ENCODE data around the gene EXOC2.
"Not testable (repeated sequence)": the region's sequence is repeated elsewhere in the genome, so short reads cannot be mapped to it uniquely, and the experiment has no call there.

EXOC2 gene

GRCh38 chr6:621931-622330 is 71.0 kb downstream of the EXOC2 start:
- peaks cover 15% of the 10 kb centered on the region; the same call in 1 of the 2 replicates for H3K36me3 ChIP-seq (ENCODE audit: control insufficient read depth, insufficient read depth, low read length)
- no peaks in the 10 kb centered on the region for H3K9me3 ChIP-seq (ENCODE audit: control insufficient read depth, insufficient read depth, low read depth, low read length)
- no peak overlapping the region for H3K4me3 ChIP-seq (ENCODE audit: low read depth, low read length)
- no peak overlapping the region for H3K27ac ChIP-seq (ENCODE audit: low read depth, low read length)
- no peak overlapping the region for H3K9ac ChIP-seq (ENCODE audit: low read length)
- peaks cover 15% of the 10 kb centered on the region for H3K4me1 ChIP-seq (ENCODE audit: control insufficient read depth, insufficient read depth, low read length)
- H3K27me3 ChIP-seq (ENCODE audit: control insufficient read depth, insufficient read depth, low read length) = no peaks in the 10 kb centered on the region

- peaks cover 16% of the 10 kb centered on the region; the same call in 1 of the 2 replicates for H3K36me3 ChIP-seq (ENCODE audit: control insufficient read depth, insufficient read depth, low read length)
- no peaks in the 10 kb centered on the region for H3K27me3 ChIP-seq (ENCODE audit: control insufficient read depth, insufficient read depth, low read length)
- no peak overlapping the region for H3K9ac ChIP-seq (ENCODE audit: low read length)
- H3K4me1 ChIP-seq (ENCODE audit: control insufficient read depth, insufficient read depth, low read length) = peaks cover 15% of the 10 kb centered on the region
- H3K9me3 ChIP-seq (ENCODE audit: control insufficient read depth, insufficient read depth, low read depth, low read length) = no peaks in the 10 kb centered on the region
- no peak overlapping the region for H3K4me3 ChIP-seq (ENCODE audit: low read depth, low read length)
- no peak overlapping the region for H3K27ac ChIP-seq (ENCODE audit: low read depth, low read length)
Observed at GRCh38 chr6:620950-621349, 72.0 kb downstream of the EXOC2 start.

DNA sequence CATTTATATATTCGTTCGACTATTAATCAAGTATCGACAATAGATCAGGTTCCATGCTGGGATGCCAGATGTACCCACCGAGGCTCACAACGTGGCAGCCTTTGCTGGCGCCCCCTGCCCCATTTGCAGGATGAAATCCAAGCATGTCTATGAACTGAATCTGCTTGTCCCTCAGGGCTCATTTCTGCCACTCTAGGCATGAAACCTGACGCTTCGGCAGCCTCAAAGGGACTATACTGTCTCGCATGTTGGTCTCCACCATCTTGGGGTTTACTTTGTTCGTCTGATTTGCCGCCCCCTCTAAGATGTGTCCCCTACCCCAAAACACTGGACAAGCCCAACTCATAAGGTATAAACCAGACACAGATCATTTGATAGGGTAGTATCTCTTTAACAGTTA is 72.8 kb downstream of the EXOC2 start:
- H3K36me3 ChIP-seq (ENCODE audit: control insufficient read depth, insufficient read depth, low read length) = peaks cover 20% of the 10 kb centered on the region
- H3K9me3 ChIP-seq (ENCODE audit: control insufficient read depth, insufficient read depth, low read depth, low read length) = no peaks in the 10 kb centered on the region
- no peak overlapping the region for H3K27ac ChIP-seq (ENCODE audit: low read depth, low read length)
- no peak overlapping the region for H3K9ac ChIP-seq (ENCODE audit: low read length)
- H3K4me3 ChIP-seq (ENCODE audit: low read depth, low read length) = no peak overlapping the region
- no peaks in the 10 kb centered on the region for H3K27me3 ChIP-seq (ENCODE audit: control insufficient read depth, insufficient read depth, low read length)
- H3K4me1 ChIP-seq (ENCODE audit: control insufficient read depth, insufficient read depth, low read length) = peaks cover 8% of the 10 kb centered on the region

GRCh38 chr6:617456-618100 is 75.4 kb downstream of the EXOC2 start:
- no peak overlapping the region for H3K9ac ChIP-seq (ENCODE audit: low read length)
- no peaks in the 10 kb centered on the region for H3K27me3 ChIP-seq (ENCODE audit: control insufficient read depth, insufficient read depth, low read length)
- no peaks in the 10 kb centered on the region for H3K4me1 ChIP-seq (ENCODE audit: control insufficient read depth, insufficient read depth, low read length)
- no peaks in the 10 kb centered on the region for H3K9me3 ChIP-seq (ENCODE audit: control insufficient read depth, insufficient read depth, low read depth, low read length)
- peaks cover 29% of the 10 kb centered on the region for H3K36me3 ChIP-seq (ENCODE audit: control insufficient read depth, insufficient read depth, low read length)
- H3K27ac ChIP-seq (ENCODE audit: low read depth, low read length) = no peak overlapping the region
- no peak overlapping the region for H3K4me3 ChIP-seq (ENCODE audit: low read depth, low read length)

- Histone ChIP-seq H3K36me3 (ENCODE audit: control insufficient read depth, insufficient read depth, low read length) (peaks cover 22% of the 10 kb centered on the region), H3K9me3 (ENCODE audit: control insufficient read depth, insufficient read depth, low read depth, low read length) (no peaks in the 10 kb centered on the region), H3K4me3 (ENCODE audit: low read depth, low read length) (no peak overlapping the region), H3K9ac (ENCODE audit: low read length) (no peak overlapping the region), H3K4me1 (ENCODE audit: control insufficient read depth, insufficient read depth, low read length) (no peaks in the 10 kb centered on the region), H3K27ac (ENCODE audit: low read depth, low read length) (no peak overlapping the region), H3K27me3 (ENCODE audit: control insufficient read depth, insufficient read depth, low read length) (no peaks in the 10 kb centered on the region)
Observed at GRCh38 chr6:613981-614380, 79.0 kb downstream of the EXOC2 start.

DNA sequence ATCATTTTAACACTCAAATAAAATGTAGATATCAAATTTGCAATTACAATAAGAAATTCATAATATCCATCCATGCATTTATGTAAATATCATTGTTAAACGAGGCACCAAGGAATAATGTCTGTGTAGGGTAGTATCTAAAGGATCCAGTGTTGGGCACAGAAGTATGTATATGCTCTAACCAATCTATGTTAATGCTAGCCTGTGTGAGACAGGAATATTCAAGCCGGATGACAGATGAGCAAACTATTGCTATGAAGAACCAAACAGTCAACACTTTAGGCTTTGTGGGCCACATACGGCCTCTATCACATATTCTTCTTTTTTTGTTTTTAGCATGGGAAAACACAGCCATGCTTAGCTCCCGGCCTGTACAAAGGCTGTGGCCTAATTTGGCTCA is 81.0 kb downstream of the EXOC2 start:
- peaks cover 24% of the 10 kb centered on the region for H3K36me3 ChIP-seq (ENCODE audit: control insufficient read depth, insufficient read depth, low read length)
- H3K27me3 ChIP-seq (ENCODE audit: control insufficient read depth, insufficient read depth, low read length) = no peaks in the 10 kb centered on the region
- H3K4me3 ChIP-seq (ENCODE audit: low read depth, low read length) = no peak overlapping the region
- no peaks in the 10 kb centered on the region for H3K4me1 ChIP-seq (ENCODE audit: control insufficient read depth, insufficient read depth, low read length)
- H3K9ac ChIP-seq (ENCODE audit: low read length) = no peak overlapping the region
- no peak overlapping the region for H3K27ac ChIP-seq (ENCODE audit: low read depth, low read length)
- no peaks in the 10 kb centered on the region for H3K9me3 ChIP-seq (ENCODE audit: control insufficient read depth, insufficient read depth, low read depth, low read length)

DNA sequence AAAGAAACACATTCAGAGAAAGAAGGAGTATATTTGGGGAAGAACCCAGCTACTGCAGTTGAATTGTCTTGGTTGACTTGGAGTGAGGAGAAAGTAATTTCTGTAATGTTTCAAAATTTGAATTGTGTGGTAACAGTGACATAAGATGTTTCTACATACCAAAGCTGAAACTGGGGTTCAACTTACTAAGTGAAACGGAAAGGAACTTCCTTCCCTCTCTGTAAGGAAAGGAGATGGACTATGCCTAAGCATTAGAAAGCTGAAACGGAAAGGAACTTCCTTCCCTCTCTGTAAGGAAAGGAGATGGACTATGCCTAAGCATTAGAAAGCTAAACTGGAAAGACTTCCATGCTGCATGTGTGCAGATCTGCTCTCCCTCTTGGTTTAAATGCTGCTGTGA is 82.1 kb downstream of the EXOC2 start:
- H3K36me3 ChIP-seq (ENCODE audit: control insufficient read depth, insufficient read depth, low read length) = peaks cover 27% of the 10 kb centered on the region
- H3K9me3 ChIP-seq (ENCODE audit: control insufficient read depth, insufficient read depth, low read depth, low read length) = no peaks in the 10 kb centered on the region
- no peak overlapping the region for H3K27ac ChIP-seq (ENCODE audit: low read depth, low read length)
- no peak overlapping the region for H3K9ac ChIP-seq (ENCODE audit: low read length)
- no peaks in the 10 kb centered on the region for H3K27me3 ChIP-seq (ENCODE audit: control insufficient read depth, insufficient read depth, low read length)
- H3K4me1 ChIP-seq (ENCODE audit: control insufficient read depth, insufficient read depth, low read length) = no peaks in the 10 kb centered on the region
- H3K4me3 ChIP-seq (ENCODE audit: low read depth, low read length) = no peak overlapping the region

DNA sequence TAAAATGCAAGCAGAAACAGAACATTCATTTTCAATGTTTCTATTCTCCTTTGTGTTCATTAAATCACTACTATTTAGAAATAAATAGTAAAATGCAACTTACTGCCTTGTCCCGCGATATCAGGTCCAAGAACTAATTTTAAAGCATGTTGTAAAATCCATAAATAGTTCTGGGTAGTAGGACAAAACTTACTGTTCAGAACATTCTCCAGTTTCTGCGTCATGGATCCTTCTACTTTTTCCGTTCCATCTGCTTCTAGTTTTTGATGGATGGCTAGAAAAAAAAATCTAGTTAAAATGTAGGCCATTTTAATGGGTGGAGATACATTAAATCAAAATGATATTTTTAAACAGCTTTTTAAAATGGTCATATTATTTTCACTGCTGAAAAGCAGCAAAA is 83.0 kb downstream of the EXOC2 start:
- Histone ChIP-seq H3K4me3 (ENCODE audit: low read depth, low read length) (no peak overlapping the region), H3K27me3 (ENCODE audit: control insufficient read depth, insufficient read depth, low read length) (no peaks in the 10 kb centered on the region), H3K4me1 (ENCODE audit: control insufficient read depth, insufficient read depth, low read length) (no peaks in the 10 kb centered on the region), H3K9ac (ENCODE audit: low read length) (no peak overlapping the region), H3K9me3 (ENCODE audit: control insufficient read depth, insufficient read depth, low read depth, low read length) (no peaks in the 10 kb centered on the region), H3K27ac (ENCODE audit: low read depth, low read length) (no peak overlapping the region), H3K36me3 (ENCODE audit: control insufficient read depth, insufficient read depth, low read length) (peaks cover 21% of the 10 kb centered on the region)

- H3K9me3 ChIP-seq (ENCODE audit: control insufficient read depth, insufficient read depth, low read depth, low read length) = no peaks in the 10 kb centered on the region
- H3K4me1 ChIP-seq (ENCODE audit: control insufficient read depth, insufficient read depth, low read length) = no peaks in the 10 kb centered on the region
- H3K27me3 ChIP-seq (ENCODE audit: control insufficient read depth, insufficient read depth, low read length) = no peaks in the 10 kb centered on the region
- peaks cover 15% of the 10 kb centered on the region for H3K36me3 ChIP-seq (ENCODE audit: control insufficient read depth, insufficient read depth, low read length)
- no peak overlapping the region for H3K4me3 ChIP-seq (ENCODE audit: low read depth, low read length)
- no peak overlapping the region for H3K9ac ChIP-seq (ENCODE audit: low read length)
- no peak overlapping the region for H3K27ac ChIP-seq (ENCODE audit: low read depth, low read length)
Observed at GRCh38 chr6:606829-607379, 86.0 kb downstream of the EXOC2 start.

- H3K27ac ChIP-seq (ENCODE audit: low read depth, low read length); H3K4me3 ChIP-seq (ENCODE audit: low read depth, low read length); H3K27me3 ChIP-seq (ENCODE audit: control insufficient read depth, insufficient read depth, low read length); H3K9ac ChIP-seq (ENCODE audit: low read length); H3K4me1 ChIP-seq (ENCODE audit: control insufficient read depth, insufficient read depth, low read length); H3K9me3 ChIP-seq (ENCODE audit: control insufficient read depth, insufficient read depth, low read depth, low read length): not testable (repeated sequence)
- peaks cover 15% of the 10 kb centered on the region for H3K36me3 ChIP-seq (ENCODE audit: control insufficient read depth, insufficient read depth, low read length)
Observed at GRCh38 chr6:605895-606294, 87.0 kb downstream of the EXOC2 start.

DNA sequence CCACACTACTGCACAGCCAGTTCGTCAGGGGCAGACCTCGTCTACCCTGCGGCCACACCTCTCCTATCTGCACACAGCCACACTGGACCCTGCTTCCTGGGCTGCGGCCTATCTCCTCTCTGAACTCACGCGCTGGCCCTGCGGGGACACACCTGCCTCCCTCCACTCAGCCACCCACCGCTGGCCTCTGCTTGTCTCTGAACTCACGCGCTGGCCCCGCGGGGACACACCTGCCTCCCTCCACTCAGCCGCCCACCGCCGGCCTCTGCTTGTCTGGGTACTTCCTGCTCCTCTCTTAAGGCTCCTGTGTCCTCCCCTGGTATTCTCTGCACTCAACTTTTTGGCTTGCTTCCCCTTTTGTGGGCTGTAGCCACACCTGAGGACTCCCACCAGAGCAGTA is 88.4 kb downstream of the EXOC2 start:
- H3K4me3 ChIP-seq (ENCODE audit: low read depth, low read length) = no peak overlapping the region
- no peaks in the 10 kb centered on the region for H3K4me1 ChIP-seq (ENCODE audit: control insufficient read depth, insufficient read depth, low read length)
- peaks cover 11% of the 10 kb centered on the region for H3K36me3 ChIP-seq (ENCODE audit: control insufficient read depth, insufficient read depth, low read length)
- H3K9me3 ChIP-seq (ENCODE audit: control insufficient read depth, insufficient read depth, low read depth, low read length) = no peaks in the 10 kb centered on the region
- H3K27ac ChIP-seq (ENCODE audit: low read depth, low read length) = no peak overlapping the region
- no peak overlapping the region for H3K9ac ChIP-seq (ENCODE audit: low read length)
- no peaks in the 10 kb centered on the region for H3K27me3 ChIP-seq (ENCODE audit: control insufficient read depth, insufficient read depth, low read length)

Data from HUES6 (cell line).